ENCODE data around the gene LRFN5.
"Not testable (repeated sequence)": the region's sequence is repeated elsewhere in the genome, so short reads cannot be mapped to it uniquely, and the experiment has no call there.

- TF ChIP-seq POLR2AphosphoS5 (IDR thresholded peaks at IDR 0.05; ENCODE audit: low read depth, low read length); SP1 (IDR thresholded peaks at IDR 0.05; ENCODE audit: low read depth); SIN3A (IDR thresholded peaks at IDR 0.05; ENCODE audit: low read depth); POLR2A (IDR thresholded peaks at IDR 0.05; ENCODE audit: borderline replicate concordance, extremely low read depth, insufficient read depth, insufficient read length); ZNF274 (IDR thresholded peaks at IDR 0.05; ENCODE audit: low read depth, low read length); TCF7L2 (IDR thresholded peaks at IDR 0.05; ENCODE audit: borderline replicate concordance, extremely low read depth, insufficient read depth, insufficient read length); JUND (IDR thresholded peaks at IDR 0.05); EZH2 (IDR thresholded peaks at IDR 0.05); EGR1 (IDR thresholded peaks at IDR 0.05; ENCODE audit: low read depth); EZH2phosphoT487 (IDR thresholded peaks at IDR 0.05; ENCODE audit: borderline replicate concordance); ZFX (IDR thresholded peaks at IDR 0.05): not testable (repeated sequence)
- TF ChIP-seq, protein P1, sequence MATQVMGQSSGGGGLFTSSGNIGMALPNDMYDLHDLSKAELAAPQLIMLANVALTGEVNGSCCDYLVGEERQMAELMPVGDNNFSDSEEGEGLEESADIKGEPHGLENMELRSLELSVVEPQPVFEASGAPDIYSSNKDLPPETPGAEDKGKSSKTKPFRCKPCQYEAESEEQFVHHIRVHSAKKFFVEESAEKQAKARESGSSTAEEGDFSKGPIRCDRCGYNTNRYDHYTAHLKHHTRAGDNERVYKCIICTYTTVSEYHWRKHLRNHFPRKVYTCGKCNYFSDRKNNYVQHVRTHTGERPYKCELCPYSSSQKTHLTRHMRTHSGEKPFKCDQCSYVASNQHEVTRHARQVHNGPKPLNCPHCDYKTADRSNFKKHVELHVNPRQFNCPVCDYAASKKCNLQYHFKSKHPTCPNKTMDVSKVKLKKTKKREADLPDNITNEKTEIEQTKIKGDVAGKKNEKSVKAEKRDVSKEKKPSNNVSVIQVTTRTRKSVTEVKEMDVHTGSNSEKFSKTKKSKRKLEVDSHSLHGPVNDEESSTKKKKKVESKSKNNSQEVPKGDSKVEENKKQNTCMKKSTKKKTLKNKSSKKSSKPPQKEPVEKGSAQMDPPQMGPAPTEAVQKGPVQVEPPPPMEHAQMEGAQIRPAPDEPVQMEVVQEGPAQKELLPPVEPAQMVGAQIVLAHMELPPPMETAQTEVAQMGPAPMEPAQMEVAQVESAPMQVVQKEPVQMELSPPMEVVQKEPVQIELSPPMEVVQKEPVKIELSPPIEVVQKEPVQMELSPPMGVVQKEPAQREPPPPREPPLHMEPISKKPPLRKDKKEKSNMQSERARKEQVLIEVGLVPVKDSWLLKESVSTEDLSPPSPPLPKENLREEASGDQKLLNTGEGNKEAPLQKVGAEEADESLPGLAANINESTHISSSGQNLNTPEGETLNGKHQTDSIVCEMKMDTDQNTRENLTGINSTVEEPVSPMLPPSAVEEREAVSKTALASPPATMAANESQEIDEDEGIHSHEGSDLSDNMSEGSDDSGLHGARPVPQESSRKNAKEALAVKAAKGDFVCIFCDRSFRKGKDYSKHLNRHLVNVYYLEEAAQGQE (IDR thresholded peaks at IDR 0.05; ENCODE audit: low read depth): not testable (repeated sequence)
- TF ChIP-seq, protein P2, sequence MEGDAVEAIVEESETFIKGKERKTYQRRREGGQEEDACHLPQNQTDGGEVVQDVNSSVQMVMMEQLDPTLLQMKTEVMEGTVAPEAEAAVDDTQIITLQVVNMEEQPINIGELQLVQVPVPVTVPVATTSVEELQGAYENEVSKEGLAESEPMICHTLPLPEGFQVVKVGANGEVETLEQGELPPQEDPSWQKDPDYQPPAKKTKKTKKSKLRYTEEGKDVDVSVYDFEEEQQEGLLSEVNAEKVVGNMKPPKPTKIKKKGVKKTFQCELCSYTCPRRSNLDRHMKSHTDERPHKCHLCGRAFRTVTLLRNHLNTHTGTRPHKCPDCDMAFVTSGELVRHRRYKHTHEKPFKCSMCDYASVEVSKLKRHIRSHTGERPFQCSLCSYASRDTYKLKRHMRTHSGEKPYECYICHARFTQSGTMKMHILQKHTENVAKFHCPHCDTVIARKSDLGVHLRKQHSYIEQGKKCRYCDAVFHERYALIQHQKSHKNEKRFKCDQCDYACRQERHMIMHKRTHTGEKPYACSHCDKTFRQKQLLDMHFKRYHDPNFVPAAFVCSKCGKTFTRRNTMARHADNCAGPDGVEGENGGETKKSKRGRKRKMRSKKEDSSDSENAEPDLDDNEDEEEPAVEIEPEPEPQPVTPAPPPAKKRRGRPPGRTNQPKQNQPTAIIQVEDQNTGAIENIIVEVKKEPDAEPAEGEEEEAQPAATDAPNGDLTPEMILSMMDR (IDR thresholded peaks at IDR 0.05 in 2 of 3, conservative IDR thresholded peaks at IDR 0.05 in 1 of 3; ENCODE audit: borderline replicate concordance in 1 of 3, insufficient read depth in 1 of 3, low read depth in 2 of 3, low read length in 2 of 3): not testable (repeated sequence)
Measured at GRCh38 chr14:41674511-41674971, 67.9 kb downstream of the LRFN5 start.

All from HCT116 (cell line).